GM12873 (cell line): ENCODE data around the gene BAIAP2.

Source experiments
- CTCF ChIP-seq: IDR thresholded peaks from 2 replicates; pipeline ENCODE4 v1.5.1; 2012; ENCODE audit warnings: low read depth, mild to moderate bottlenecking, moderate library complexity, low read length, control low read depth; ENCODE audit not compliant: insufficient read depth; ENCODE audit errors: missing control alignments

Gene BAIAP2

GRCh38 chr17:81043319-81043724, 8.4 kb downstream of the BAIAP2 start:
- no peak for TF ChIP-seq CTCF

- TF ChIP-seq CTCF = no peak
Measured at GRCh38 chr17:81043725-81044427, 8.9 kb downstream of the BAIAP2 start.

- TF ChIP-seq CTCF = no peak
Measured at GRCh38 chr17:81044428-81044763, 9.4 kb downstream of the BAIAP2 start.

GRCh38 chr17:81044764-81045589, 10.0 kb downstream of the BAIAP2 start:
- no peak for TF ChIP-seq CTCF

- TF ChIP-seq CTCF = no peak
Measured at GRCh38 chr17:81045590-81046095, 10.7 kb downstream of the BAIAP2 start.

GRCh38 chr17:81046132-81046769, 11.3 kb downstream of the BAIAP2 start:
- TF ChIP-seq CTCF = no peak
